KMS-11 (cell line): ENCODE results near the gene LAPTM4A.

ENCODE experiments used
- H2AFZ ChIP-seq: fragments of 200-600 bp; sonication (generic); 2 replicates; pipeline ENCODE4 v1.6.1; 2016; ENCODE audit warnings: antibody characterized with exemption, mixed run types, low read depth
- H3K27ac ChIP-seq: fragments of 200-600 bp; sonication (generic); 2 replicates; pipeline ENCODE4 v1.6.1; 2016; ENCODE audit warnings: mild to moderate bottlenecking, mixed run types
- H3K27me3 ChIP-seq: fragments of 200-600 bp; sonication (generic); 2 replicates; pipeline ENCODE4 v1.6.1; 2017; ENCODE audit warnings: mild to moderate bottlenecking, low read depth, mixed run types, moderate library complexity; ENCODE audit not compliant: insufficient read depth
- H3K36me3 ChIP-seq: fragments of 200-600 bp; sonication (generic); 2 replicates; pipeline ENCODE4 v1.6.1; 2017; ENCODE audit warnings: mild to moderate bottlenecking, mixed run types; ENCODE audit not compliant: insufficient read depth
- H3K4me1 ChIP-seq: fragments of 200-600 bp; sonication (generic); 2 replicates; pipeline ENCODE4 v1.6.1; 2016; ENCODE audit warnings: mild to moderate bottlenecking, low read depth, mixed run types; ENCODE audit not compliant: poor library complexity, severe bottlenecking
- H3K4me2 ChIP-seq: fragments of 200-600 bp; sonication (generic); 2 replicates; pipeline ENCODE4 v1.7.0; 2016; ENCODE audit warnings: mild to moderate bottlenecking, mixed run types
- H3K4me3 ChIP-seq: fragments of 200-600 bp; sonication (generic); IDR thresholded peaks from 2 replicates; pipeline ENCODE4 v1.6.1; 2017; ENCODE audit warnings: low read depth, low read length, mixed read lengths; ENCODE audit not compliant: insufficient read depth
- H3K79me2 ChIP-seq: fragments of 200-600 bp; sonication (generic); 2 replicates; pipeline ENCODE4 v1.6.1; 2016; ENCODE audit warnings: low read depth, mixed run types; ENCODE audit not compliant: insufficient read depth
- H3K9ac ChIP-seq: fragments of 200-600 bp; sonication (generic); 2 replicates; pipeline ENCODE4 v1.6.1; 2016; ENCODE audit warnings: mild to moderate bottlenecking, mixed run types
- H4K20me1 ChIP-seq: fragments of 200-600 bp; sonication (generic); 2 replicates; pipeline ENCODE4 v1.6.1; 2016; ENCODE audit warnings: mild to moderate bottlenecking, mixed run types; ENCODE audit not compliant: insufficient read depth
- TF ChIP-seq, protein P1 (sequence below): fragments of 200-600 bp; sonication (generic); conservative IDR thresholded peaks from 2 replicates; pipeline ENCODE4 v1.6.1; 2017; ENCODE audit warnings: low read depth, mild to moderate bottlenecking, antibody characterized with exemption, low read length, moderate library complexity, mixed read lengths

The LAPTM4A gene

DNA sequence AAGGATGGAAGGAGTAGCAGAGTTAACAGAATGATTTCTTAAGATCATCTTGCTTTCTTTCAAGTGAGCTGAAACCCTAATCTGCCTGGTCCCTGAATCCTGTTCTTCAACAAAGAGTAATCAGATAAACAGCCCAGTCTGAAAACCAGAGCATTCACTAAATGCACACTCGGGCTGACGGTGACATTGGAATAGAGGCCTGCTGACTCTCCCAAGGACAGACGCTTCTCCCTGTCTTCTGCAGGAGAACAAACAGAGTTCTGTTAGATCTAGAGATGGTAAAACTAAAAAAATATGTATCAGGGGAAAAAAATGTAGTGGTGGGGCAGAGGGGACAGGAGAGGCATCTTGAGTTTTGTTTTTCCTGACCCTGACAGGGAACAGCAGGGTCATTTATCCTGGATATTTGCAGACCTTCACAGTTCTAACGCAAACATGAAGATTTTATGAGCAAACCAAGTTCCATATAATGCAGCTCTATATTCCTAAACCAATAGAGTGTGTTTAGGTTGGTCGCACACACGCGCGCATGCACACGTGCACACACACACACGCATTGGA is 46.3 kb downstream of the LAPTM4A start:
- H3K4me1 ChIP-seq: no peaks in the 10 kb centered on the region
- TF ChIP-seq, protein P1, sequence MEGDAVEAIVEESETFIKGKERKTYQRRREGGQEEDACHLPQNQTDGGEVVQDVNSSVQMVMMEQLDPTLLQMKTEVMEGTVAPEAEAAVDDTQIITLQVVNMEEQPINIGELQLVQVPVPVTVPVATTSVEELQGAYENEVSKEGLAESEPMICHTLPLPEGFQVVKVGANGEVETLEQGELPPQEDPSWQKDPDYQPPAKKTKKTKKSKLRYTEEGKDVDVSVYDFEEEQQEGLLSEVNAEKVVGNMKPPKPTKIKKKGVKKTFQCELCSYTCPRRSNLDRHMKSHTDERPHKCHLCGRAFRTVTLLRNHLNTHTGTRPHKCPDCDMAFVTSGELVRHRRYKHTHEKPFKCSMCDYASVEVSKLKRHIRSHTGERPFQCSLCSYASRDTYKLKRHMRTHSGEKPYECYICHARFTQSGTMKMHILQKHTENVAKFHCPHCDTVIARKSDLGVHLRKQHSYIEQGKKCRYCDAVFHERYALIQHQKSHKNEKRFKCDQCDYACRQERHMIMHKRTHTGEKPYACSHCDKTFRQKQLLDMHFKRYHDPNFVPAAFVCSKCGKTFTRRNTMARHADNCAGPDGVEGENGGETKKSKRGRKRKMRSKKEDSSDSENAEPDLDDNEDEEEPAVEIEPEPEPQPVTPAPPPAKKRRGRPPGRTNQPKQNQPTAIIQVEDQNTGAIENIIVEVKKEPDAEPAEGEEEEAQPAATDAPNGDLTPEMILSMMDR: no peak
- H3K4me2 ChIP-seq: no peak overlapping the region
- no peaks in the 10 kb centered on the region for H3K79me2 ChIP-seq
- H4K20me1 ChIP-seq: no peaks in the 10 kb centered on the region
- no peak overlapping the region for H3K27ac ChIP-seq
- H3K4me3 ChIP-seq: no peak overlapping the region
- H3K9ac ChIP-seq: no peak overlapping the region
- no peaks in the 10 kb centered on the region for H3K36me3 ChIP-seq
- no peaks in the 10 kb centered on the region for H3K27me3 ChIP-seq
- no peak overlapping the region for H2AFZ ChIP-seq

DNA sequence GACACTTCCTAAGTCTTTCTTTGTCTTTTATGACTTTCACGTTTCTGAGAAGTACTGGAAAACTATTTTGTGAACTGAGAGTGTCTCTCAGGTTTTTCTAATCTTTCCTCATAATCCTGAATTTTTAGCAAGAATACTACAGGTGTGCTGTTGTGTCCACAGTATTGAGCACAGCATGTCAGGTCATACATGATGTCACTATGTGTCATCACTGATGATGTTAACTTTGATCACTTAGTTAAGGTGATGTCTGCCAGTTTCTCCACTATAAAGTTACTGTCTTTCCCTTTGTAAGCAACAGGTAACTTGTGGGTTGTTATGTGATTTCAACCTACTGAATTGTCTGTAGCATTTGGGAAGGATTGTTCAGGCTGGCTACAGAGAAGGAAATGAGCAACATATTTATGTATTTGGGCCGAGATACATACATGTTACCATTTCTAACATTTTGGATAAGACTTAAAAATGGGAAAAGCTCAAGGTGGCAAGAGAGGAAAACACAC is 50.0 kb downstream of the LAPTM4A start:
- Histone ChIP-seq H3K9ac (no peak overlapping the region), H3K27ac (no peak overlapping the region), H3K4me3 (no peak overlapping the region), H2AFZ (no peak overlapping the region), H3K36me3 (no peaks in the 10 kb centered on the region), H3K4me1 (no peaks in the 10 kb centered on the region), H3K27me3 (no peaks in the 10 kb centered on the region), H3K4me2 (no peak overlapping the region), H4K20me1 (no peaks in the 10 kb centered on the region), H3K79me2 (no peaks in the 10 kb centered on the region)
- TF ChIP-seq, protein P1: no peak

DNA sequence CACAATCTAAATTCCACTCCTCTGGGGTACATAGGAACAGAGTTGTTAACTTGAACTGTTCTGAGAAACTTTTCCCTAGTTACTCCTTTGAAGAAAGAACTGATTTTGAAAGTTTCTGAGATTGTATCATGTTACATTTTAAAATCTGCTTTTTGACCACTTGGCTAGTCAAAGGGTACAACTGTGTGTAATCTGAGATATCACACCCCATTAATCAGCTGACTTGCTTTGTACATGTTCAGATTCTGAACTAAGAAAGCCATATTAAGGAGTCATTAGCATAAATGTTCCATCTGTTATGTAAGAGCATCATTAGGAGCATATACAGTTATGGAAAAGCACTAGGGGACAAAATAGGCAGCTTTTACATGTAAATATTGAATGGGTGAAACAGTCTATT is 57.7 kb downstream of the LAPTM4A start:
- TF ChIP-seq, protein P1: no peak
- H3K4me1 ChIP-seq: peaks cover 5% of the 10 kb centered on the region
- no peaks in the 10 kb centered on the region for H3K79me2 ChIP-seq
- no peak overlapping the region for H3K4me2 ChIP-seq
- no peak overlapping the region for H3K27ac ChIP-seq
- no peaks in the 10 kb centered on the region for H3K27me3 ChIP-seq
- H2AFZ ChIP-seq: no peak overlapping the region
- no peaks in the 10 kb centered on the region; the same call in 1 of the 2 replicates for H3K36me3 ChIP-seq
- no peaks in the 10 kb centered on the region for H4K20me1 ChIP-seq
- no peak overlapping the region for H3K9ac ChIP-seq
- no peak overlapping the region for H3K4me3 ChIP-seq

DNA sequence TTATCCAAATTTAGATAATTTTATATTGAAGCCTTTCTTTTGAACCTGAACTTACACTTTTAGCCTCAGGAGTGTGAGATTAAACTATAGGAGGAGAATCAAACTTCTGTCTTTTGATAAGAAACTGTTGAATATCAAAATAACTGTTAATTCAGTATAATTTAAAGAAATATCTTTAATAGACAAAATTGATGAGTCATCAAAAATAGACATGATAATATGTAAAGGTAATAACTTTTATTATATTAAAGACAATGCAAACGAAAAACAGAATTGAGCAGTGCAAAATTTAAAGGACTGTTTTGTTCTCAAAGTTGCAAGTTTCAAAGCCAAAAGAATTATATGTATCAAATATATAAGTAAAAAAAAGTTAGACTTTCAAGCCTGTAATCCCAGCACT is 59.5 kb downstream of the LAPTM4A start:
- Histone ChIP-seq H2AFZ (no peak overlapping the region), H3K9ac (no peak overlapping the region), H3K36me3 (no peaks in the 10 kb centered on the region; the same call in 1 of the 2 replicates), H3K79me2 (no peaks in the 10 kb centered on the region), H3K4me3 (no peak overlapping the region), H3K27ac (no peak overlapping the region), H3K4me1 (peaks cover 9% of the 10 kb centered on the region), H4K20me1 (no peaks in the 10 kb centered on the region), H3K4me2 (no peak overlapping the region), H3K27me3 (no peaks in the 10 kb centered on the region)
- TF ChIP-seq, protein P1: no peak
